DMS114 treated with DMSO at 0.1 percent for 48 hours (cell line): Measurements from ENCODE around the gene MGARP.

Experiments
- DNase-seq: peaks from one replicate; lab custom pipeline; 2025; ENCODE audit not compliant: unreplicated experiment; lab: John Stamatoyannopoulos, UW

MGARP gene

GRCh38 chr4:139245590-139245989 is 34.4 kb downstream of the MGARP start:
- no peak for DNase-seq

DNA sequence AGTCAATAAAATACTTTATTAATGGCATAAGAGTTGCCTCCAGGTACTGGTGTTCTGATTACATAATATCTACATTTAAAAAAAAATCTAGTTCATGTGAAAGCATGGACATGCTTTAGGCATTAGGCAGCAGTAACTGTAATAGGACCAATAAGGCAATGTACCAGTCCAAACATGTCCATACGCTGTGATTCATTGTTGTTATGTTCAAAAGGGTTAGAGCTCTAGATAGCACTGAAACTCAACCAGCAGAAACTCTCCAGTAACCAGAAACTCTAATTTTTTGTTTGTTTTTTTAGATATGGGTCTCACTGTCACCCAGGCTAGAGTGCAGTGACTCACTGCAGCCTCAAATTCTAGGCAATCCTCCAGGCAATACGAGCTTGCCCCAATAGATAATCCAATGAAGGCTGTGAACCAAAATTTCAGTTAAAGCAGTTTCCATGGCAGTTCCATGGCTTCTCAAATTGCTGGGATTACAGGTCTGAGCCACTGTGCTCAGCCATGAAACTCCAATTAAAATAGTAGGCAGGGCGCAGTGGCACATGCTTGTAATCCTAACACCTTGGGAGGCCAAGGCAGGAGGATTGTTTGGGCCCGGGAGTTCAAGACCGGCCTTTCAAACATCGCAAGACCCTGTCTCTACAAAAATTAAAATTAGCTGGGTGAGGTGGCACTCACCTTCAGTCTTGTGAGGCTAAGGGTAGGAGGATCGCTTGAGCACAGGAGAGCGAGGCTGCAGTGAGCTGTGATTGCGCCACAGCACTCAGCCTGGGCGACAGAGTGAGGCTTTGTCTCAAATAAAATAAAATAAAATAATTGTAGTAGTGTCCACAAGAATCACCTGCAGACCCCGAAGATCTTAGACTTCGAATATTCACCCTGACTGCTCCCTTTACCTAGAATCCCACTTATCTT is 36.3 kb downstream of the MGARP start:
- no peak for DNase-seq

- DNase-seq: no peak
Observed at GRCh38 chr4:139242511-139243051, 37.4 kb downstream of the MGARP start.

DNA sequence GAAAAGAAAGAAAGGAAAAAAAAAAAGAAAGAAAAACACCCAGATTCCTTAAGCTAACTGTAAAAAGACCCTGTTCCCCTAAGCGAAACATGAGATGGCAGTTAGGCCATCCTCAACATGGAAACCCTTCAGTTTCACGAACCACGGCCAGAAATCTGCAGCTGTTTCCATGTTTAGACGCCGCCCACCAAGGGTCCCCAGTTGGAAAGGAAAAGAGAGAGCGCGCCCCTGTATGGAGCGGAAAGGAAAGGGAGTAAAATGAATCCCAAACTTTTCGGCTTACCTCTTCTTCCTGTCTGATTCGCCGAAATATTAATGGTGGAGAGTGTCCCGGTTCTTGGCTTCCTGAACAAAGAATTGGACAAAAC is 38.3 kb downstream of the MGARP start:
- DNase-seq: no peak

DNA sequence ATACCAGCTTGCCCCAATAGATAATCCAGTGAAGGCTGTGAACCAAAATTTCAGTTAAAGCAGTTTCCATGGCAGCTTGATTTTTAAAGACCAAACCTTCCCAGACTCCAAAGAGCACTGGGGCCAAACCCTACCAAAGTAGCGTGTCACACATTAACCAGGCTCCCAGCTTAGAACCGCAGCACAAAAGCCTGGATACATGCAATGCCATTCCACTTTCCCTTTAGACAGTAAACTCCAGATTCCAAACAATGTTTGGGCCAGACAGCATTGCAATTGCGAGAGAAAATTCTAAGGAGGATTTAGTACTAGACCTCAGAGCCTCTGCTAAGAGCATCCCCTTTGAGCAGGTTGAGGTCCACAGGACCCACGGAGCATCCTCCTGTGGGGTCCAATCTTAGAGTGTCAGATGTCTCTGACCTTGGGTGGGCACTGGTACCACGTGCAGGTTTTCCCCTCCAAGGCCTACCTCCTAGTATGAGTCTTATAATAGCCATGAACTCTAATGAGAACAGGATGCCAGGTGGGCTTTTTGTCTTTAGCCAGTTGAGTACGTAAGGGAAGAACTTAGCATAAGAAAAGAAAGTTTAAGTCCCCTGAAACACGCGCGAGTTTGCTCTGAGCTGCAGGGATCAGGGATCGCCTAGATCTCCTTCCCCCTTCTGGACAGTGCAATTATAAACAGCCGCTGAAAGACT is 38.8 kb downstream of the MGARP start:
- DNase-seq: no peak

- no peak for DNase-seq
Observed at GRCh38 chr4:139239127-139239772, 40.8 kb downstream of the MGARP start.

GRCh38 chr4:139234253-139234652 is 45.8 kb downstream of the MGARP start:
- no peak for DNase-seq

DNA sequence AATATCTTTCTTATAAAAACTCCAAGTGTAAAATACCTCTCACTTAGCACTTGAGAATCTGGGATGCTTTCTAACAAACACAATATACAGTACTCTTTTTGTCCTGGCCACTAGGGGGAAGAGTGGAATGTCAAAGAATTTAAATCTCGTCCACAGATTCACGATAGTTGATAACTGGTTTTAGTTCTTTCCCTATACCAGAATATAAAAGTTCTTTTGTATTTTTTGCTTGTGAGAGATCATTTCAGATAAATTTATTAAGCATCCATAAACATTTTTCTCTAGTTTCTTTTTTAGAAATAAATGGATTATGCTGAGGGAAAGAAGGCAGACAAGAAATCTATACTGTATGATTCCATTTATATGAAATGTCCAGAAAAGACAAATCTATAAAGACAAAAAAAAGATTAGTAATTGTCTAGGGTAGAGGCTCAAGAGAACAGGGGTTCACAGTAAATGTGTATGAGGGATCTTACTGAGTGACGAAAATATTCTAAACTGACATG is 50.4 kb downstream of the MGARP start:
- peak; percentile 41 for DNase-seq

GRCh38 chr4:139227729-139228404 is 52.2 kb downstream of the MGARP start:
- no peak for DNase-seq

DNA sequence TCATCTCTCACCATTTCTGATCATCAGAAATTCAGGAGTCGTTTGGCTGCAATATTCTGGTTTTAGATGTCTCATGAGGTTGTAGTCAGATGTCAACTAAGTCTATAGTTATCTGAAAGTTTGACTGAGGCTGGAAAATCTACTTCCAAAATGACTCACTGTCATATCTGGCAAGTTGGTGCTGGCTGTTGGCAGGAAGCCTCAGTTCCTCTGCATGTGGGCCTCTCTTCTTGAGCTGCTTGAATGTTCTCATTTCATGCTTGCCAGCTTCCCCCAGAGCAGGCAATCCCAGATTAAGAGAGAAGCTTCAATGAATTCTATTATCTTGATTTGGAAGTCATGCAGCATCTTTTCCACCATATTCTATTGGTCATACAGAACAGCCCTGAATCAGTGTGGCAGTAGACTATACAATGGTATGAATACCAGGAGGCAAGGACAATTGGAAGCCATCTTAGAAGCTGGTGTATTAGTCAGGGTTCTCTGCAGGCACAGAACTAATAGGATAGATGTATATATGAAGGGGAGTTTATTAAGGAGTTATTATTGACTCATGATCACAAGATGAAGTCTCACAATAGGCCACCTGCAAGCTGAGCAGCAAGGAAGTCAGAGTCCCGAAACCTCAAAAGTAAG is 56.2 kb downstream of the MGARP start:
- DNase-seq: no peak

- DNase-seq: no peak
Observed at GRCh38 chr4:139222215-139222614, 57.8 kb downstream of the MGARP start.

DNA sequence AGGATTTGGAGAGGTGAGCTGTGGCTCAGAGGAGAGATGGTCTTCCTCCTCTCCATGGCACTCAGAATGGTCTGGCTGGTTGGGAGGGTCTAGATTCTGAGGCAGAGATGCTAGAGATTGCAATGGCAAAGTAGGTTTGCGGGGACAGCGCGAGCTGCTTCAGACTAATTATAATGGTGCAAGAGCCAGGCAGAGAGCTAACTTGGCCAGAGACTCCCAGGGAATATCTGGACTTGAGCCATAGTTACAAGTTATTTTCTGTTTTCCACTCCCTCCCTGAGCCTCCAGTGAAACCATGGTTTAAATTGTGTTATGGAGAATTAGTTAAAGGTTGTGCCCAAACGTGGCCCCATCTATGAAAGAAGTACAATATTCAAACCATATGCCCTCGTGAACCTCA is 58.3 kb downstream of the MGARP start:
- no peak for DNase-seq

- no peak for DNase-seq
Observed at GRCh38 chr4:139219450-139220055, 60.5 kb downstream of the MGARP start.
